ENCODE measurements around the gene ZNF350. TPM values are rescaled to one million over a fixed set of nuclear protein-coding genes. Genes with fewer than 3 reads are reported as not detected.
A peak's percentile ranks its signal among the peaks of the same experiment; 100 is the strongest.

ZNF350 gene
- total and polyA plus RNA-seq, 2 of the 13 experiments (the other 11 are each of a cell fraction or from before 2014, with no cell fraction given) = 3.7 to 6.9 TPM

DNA sequence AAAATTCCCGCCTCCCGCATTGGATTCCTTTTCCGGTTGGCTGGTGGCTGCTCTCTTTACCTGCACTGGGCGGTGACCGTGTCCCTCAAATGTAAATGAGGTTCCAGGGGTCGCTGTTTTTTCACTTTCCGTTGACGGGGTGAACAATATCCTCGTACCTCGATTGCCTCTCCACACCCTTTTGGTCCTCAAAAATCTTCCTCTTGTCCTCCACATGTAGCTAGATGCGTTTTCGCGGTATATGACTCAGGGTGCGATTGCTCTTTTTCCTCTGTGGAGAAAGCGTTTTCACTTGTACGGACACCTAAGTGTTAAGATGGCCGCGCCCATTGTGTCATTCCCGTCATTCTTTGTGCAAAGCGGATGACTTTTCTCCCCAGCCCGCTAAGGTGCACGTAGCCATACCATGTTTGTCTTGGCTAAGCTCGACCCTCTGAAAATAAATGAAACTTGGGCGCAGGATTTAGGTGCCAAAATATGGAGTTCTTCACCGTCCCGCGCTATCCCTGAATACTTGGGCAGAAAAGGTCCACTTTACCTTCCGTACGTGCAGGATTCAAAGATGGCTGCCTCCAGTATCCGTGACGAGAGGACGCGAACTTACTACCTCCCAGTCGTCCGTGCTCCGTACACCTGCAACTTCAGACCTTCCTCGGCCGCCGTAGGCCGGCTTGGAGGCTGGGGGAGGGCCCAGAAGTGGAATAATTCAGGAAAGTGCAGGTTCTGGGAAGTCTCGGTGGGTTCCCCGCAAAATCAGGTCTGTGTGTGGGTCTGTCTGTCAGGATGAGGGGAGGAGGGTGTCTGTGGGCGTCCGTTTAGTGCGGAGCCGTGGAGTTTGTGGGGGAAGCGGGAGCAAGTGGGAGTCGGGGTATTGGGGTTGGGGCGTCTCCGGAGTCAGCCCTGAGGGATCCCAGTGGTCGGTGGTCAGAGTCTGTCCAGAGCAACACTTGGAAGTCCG, 59.6 kb downstream of the ZNF350 start, which contains the start of gene ZNF613 (continued):
- TF ChIP-seq, protein P1, sequence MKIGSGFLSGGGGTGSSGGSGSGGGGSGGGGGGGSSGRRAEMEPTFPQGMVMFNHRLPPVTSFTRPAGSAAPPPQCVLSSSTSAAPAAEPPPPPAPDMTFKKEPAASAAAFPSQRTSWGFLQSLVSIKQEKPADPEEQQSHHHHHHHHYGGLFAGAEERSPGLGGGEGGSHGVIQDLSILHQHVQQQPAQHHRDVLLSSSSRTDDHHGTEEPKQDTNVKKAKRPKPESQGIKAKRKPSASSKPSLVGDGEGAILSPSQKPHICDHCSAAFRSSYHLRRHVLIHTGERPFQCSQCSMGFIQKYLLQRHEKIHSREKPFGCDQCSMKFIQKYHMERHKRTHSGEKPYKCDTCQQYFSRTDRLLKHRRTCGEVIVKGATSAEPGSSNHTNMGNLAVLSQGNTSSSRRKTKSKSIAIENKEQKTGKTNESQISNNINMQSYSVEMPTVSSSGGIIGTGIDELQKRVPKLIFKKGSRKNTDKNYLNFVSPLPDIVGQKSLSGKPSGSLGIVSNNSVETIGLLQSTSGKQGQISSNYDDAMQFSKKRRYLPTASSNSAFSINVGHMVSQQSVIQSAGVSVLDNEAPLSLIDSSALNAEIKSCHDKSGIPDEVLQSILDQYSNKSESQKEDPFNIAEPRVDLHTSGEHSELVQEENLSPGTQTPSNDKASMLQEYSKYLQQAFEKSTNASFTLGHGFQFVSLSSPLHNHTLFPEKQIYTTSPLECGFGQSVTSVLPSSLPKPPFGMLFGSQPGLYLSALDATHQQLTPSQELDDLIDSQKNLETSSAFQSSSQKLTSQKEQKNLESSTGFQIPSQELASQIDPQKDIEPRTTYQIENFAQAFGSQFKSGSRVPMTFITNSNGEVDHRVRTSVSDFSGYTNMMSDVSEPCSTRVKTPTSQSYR (CRISPR knock-in tag; IDR thresholded peaks at IDR 0.05; ENCODE audit: borderline replicate concordance) = peak; percentile 70; the same call in 1 of the 2 replicates
- TF ChIP-seq SOX6 (IDR thresholded peaks at IDR 0.05) (no peak), SOX6 (CRISPR knock-in tag; IDR thresholded peaks at IDR 0.05) (0 out of 2 replicates have a peak, but pooled peaks have one; percentile 34), RAD51 (IDR thresholded peaks at IDR 0.05; ENCODE audit: borderline replicate concordance) (no peak), ZNF350 (CRISPR knock-in tag; IDR thresholded peaks at IDR 0.05; ENCODE audit: borderline replicate concordance, low read depth) (peak; percentile 86), TEAD2 (CRISPR knock-in tag; IDR thresholded peaks at IDR 0.05) (no peak), TMF1 (CRISPR knock-in tag; IDR thresholded peaks at IDR 0.05; ENCODE audit: low read depth) (no peak), NONO (IDR thresholded peaks at IDR 0.05) (no peak), NONO (CRISPR knock-in tag; conservative IDR thresholded peaks at IDR 0.05) (peak; percentile 84), ETV6 (CRISPR knock-in tag; conservative IDR thresholded peaks at IDR 0.05) (no peak), ERF (CRISPR knock-in tag; IDR thresholded peaks at IDR 0.05) (0 out of 2 replicates have a peak, but pooled peaks have one; percentile 30), ARID3A (IDR thresholded peaks at IDR 0.05; ENCODE audit: low read depth, low read length) (no peak), CENPT (CRISPR knock-in tag; IDR thresholded peaks at IDR 0.05; ENCODE audit: low read depth) (no peak), MBNL3 (CRISPR knock-in tag; conservative IDR thresholded peaks at IDR 0.05) (no peak)
- TF ChIP-seq, protein P2, sequence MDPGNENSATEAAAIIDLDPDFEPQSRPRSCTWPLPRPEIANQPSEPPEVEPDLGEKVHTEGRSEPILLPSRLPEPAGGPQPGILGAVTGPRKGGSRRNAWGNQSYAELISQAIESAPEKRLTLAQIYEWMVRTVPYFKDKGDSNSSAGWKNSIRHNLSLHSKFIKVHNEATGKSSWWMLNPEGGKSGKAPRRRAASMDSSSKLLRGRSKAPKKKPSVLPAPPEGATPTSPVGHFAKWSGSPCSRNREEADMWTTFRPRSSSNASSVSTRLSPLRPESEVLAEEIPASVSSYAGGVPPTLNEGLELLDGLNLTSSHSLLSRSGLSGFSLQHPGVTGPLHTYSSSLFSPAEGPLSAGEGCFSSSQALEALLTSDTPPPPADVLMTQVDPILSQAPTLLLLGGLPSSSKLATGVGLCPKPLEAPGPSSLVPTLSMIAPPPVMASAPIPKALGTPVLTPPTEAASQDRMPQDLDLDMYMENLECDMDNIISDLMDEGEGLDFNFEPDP (CRISPR knock-in tag; conservative IDR thresholded peaks at IDR 0.05) = no peak
- TF ChIP-seq, protein P3, sequence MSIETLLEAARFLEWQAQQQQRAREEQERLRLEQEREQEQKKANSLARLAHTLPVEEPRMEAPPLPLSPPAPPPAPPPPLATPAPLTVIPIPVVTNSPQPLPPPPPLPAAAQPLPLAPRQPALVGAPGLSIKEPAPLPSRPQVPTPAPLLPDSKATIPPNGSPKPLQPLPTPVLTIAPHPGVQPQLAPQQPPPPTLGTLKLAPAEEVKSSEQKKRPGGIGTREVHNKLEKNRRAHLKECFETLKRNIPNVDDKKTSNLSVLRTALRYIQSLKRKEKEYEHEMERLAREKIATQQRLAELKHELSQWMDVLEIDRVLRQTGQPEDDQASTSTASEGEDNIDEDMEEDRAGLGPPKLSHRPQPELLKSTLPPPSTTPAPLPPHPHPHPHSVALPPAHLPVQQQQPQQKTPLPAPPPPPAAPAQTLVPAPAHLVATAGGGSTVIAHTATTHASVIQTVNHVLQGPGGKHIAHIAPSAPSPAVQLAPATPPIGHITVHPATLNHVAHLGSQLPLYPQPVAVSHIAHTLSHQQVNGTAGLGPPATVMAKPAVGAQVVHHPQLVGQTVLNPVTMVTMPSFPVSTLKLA (IDR thresholded peaks at IDR 0.05) = no peak

Data from HepG2 (cell line).